GM10266 (cell line): ENCODE results near the gene ZKSCAN1.

Experiments used
- DNase-seq: peaks from one replicate; pipeline ENCODE4 v3.0.0; 2012; ENCODE audit errors: extremely low spot score
- CTCF ChIP-seq: IDR thresholded peaks from 2 replicates; pipeline ENCODE4 v1.5.1; 2012; ENCODE audit warnings: mild to moderate bottlenecking, low read depth; ENCODE audit not compliant: control insufficient read depth, insufficient read depth; ENCODE audit errors: missing control alignments

The ZKSCAN1 gene

GRCh38 chr7:100019908-100020307 lies 4.5 kb downstream of the ZKSCAN1 start:
- DNase-seq: no peak
- TF ChIP-seq CTCF: no peak

GRCh38 chr7:100021297-100021696 lies 5.9 kb downstream of the ZKSCAN1 start:
- no peak for TF ChIP-seq CTCF
- no peak for DNase-seq

GRCh38 chr7:100022621-100023020 lies 7.2 kb downstream of the ZKSCAN1 start:
- no peak for TF ChIP-seq CTCF
- no peak for DNase-seq

- no peak for TF ChIP-seq CTCF
- DNase-seq: no peak
These were observed 8.1 kb downstream of the ZKSCAN1 start for GRCh38 chr7:100023526-100023925.

- no peak for DNase-seq
- TF ChIP-seq CTCF: no peak
These were observed 8.7 kb downstream of the ZKSCAN1 start for GRCh38 chr7:100024020-100024619.

GRCh38 chr7:100027197-100027596 lies 11.8 kb downstream of the ZKSCAN1 start:
- no peak for TF ChIP-seq CTCF
- DNase-seq: no peak

- no peak for DNase-seq
- TF ChIP-seq CTCF: no peak
These were observed 14.2 kb downstream of the ZKSCAN1 start for GRCh38 chr7:100029596-100029995.
